Measurements from ENCODE around the gene NDUFS2. TPM values are rescaled to one million over a fixed set of nuclear protein-coding genes. Genes with fewer than 3 reads are reported as not detected.

Gene NDUFS2
- total and polyA plus RNA-seq, 9 donors: 76.2 to 140 (median 105) TPM

GRCh38 chr1:161225534-161226319, 23.6 kb downstream of the NDUFS2 start, which contains the start of gene TOMM40L:
Gene TOMM40L, plus strand, starts transcription at chr1:161226060. Its CDS starts 430 bp downstream, at chr1:161226490.
- intact Hi-C loops (cut with DNase I): loop anchor here in 3 of 4 donors (5.0 to 10.0 kb wide), 4 partner anchors 33 to 159 kb away; partner anchors contain the start of gene MPZ (in 1 of the 3)
- Histone ChIP-seq H3K4me3 (peak within 1 kb of the TSS; percentile 58), H3K27ac (peak within 1 kb of the TSS in 1 of 2 donors; percentile 49), H3K9me3 (no peaks in the 10 kb centered on the region), H3K36me3 (no peaks in the 10 kb centered on the region), H3K27me3 (no peaks in the 10 kb centered on the region), H3K4me1 (ENCODE audit: insufficient read depth) (peaks cover 5% of the 10 kb centered on the region)
- DNase-seq: peak; percentile 80 to 93 (median 85)
- 5 to 7% (median 7%) methylated on average over 16 of the region's 16 CpGs for WGBS, 3 donors
- no peak for TF ChIP-seq EP300 (IDR thresholded peaks at IDR 0.05)
- TF ChIP-seq POLR2A (IDR thresholded peaks at IDR 0.05): peak; percentile 10
- peak; percentile 34 to 68 (median 62) for TF ChIP-seq CTCF (IDR thresholded peaks at IDR 0.05)

- peak in 3 of 5 donors; percentile 42 to 50 (median 46) for DNase-seq
- Histone ChIP-seq H3K27ac (peak overlapping the region in 1 of 2 donors; percentile 49), H3K4me3 (peak overlapping the region; percentile 58), H3K9me3 (no peaks in the 10 kb centered on the region), H3K27me3 (no peaks in the 10 kb centered on the region), H3K36me3 (no peaks in the 10 kb centered on the region), H3K4me1 (ENCODE audit: insufficient read depth) (peaks cover 5% of the 10 kb centered on the region)
- WGBS, 3 donors: 5 to 7% (median 5%) methylated on average over 15 of the region's 15 CpGs
- TF ChIP-seq CTCF (IDR thresholded peaks at IDR 0.05) (no peak), EP300 (IDR thresholded peaks at IDR 0.05) (no peak), POLR2A (IDR thresholded peaks at IDR 0.05) (no peak)
- intact Hi-C loops (cut with DNase I): loop anchor here in 3 of 4 donors (5.0 to 10.0 kb wide), 4 partner anchors 34 to 158 kb away; partner anchors contain the start of gene MPZ (in 1 of the 3)
Measured at GRCh38 chr1:161226320-161226711, 24.1 kb downstream of the NDUFS2 start.

GRCh38 chr1:161226759-161227158, 24.6 kb downstream of the NDUFS2 start:
- Histone ChIP-seq H3K4me1 (ENCODE audit: insufficient read depth) (peaks cover 5% of the 10 kb centered on the region), H3K27ac (peak overlapping the region in 1 of 2 donors; percentile 49), H3K27me3 (no peaks in the 10 kb centered on the region), H3K4me3 (peak overlapping the region; percentile 58), H3K36me3 (no peaks in the 10 kb centered on the region), H3K9me3 (no peaks in the 10 kb centered on the region)
- no peak for DNase-seq
- intact Hi-C loops (cut with DNase I): loop anchor here in 3 of 4 donors (5.0 to 10.0 kb wide), 4 partner anchors 34 to 158 kb away; partner anchors contain the start of gene MPZ (in 1 of the 3)
- WGBS, 3 donors: 39 to 43% (median 43%) methylated on average over 3 of the region's 3 CpGs
- TF ChIP-seq POLR2A (IDR thresholded peaks at IDR 0.05) (no peak), EP300 (IDR thresholded peaks at IDR 0.05) (no peak), CTCF (IDR thresholded peaks at IDR 0.05) (no peak)

- DNase-seq: peak; percentile 84 to 91 (median 90)
- intact Hi-C loops (cut with DNase I): loop anchor here in 3 of 4 donors (5.0 to 10.0 kb wide), 4 partner anchors 35 to 157 kb away; partner anchors contain the start of gene MPZ (in 1 of the 3)
- TF ChIP-seq EP300 (IDR thresholded peaks at IDR 0.05): no peak
- TF ChIP-seq POLR2A (IDR thresholded peaks at IDR 0.05): no peak
- peak; percentile 78 to 84 (median 81) for TF ChIP-seq CTCF (IDR thresholded peaks at IDR 0.05)
- peak overlapping the region in 1 of 2 donors; percentile 13 for H3K27ac ChIP-seq
- no peaks in the 10 kb centered on the region for H3K36me3 ChIP-seq
- no peaks in the 10 kb centered on the region for H3K27me3 ChIP-seq
- no peaks in the 10 kb centered on the region for H3K9me3 ChIP-seq
- WGBS, 3 donors: 37 to 42% (median 40%) methylated on average over 11 of the region's 11 CpGs
- H3K4me1 ChIP-seq (ENCODE audit: insufficient read depth): peaks cover 5% of the 10 kb centered on the region
- H3K4me3 ChIP-seq: no peak overlapping the region
Measured at GRCh38 chr1:161227196-161227871, 25.2 kb downstream of the NDUFS2 start.
